SK-N-SH treated with all-trans-retinoic acid at 6 μM for 48 hours (cell line): ENCODE results near the gene ARHGAP11A.

ENCODE experiments used
- ATAC-seq: fragments of 200-7000 bp; cut with Tn5 transposase; 3 replicates; pipeline ENCODE4 v1.9.1; 2020; ENCODE audit warnings: mild to moderate bottlenecking, moderate library complexity
- ARNTL ChIP-seq: fragments of 450-650 bp; formaldehyde crosslinking; IDR thresholded peaks from 2 replicates; pipeline ENCODE4 v1.5.0; 2020; ENCODE audit warnings: low read depth, mild to moderate bottlenecking, moderate library complexity, borderline replicate concordance
- BACH2 ChIP-seq: fragments of 250-450 bp; sonication (Bioruptor Pico); IDR thresholded peaks from 2 replicates; pipeline ENCODE4 v1.9.0; 2021; ENCODE audit warnings: mild to moderate bottlenecking, borderline replicate concordance
- CREB5 ChIP-seq: fragments of 250-450 bp; sonication (Bioruptor Pico); IDR thresholded peaks from 2 replicates; pipeline ENCODE4 v1.5.1; 2020; ENCODE audit warnings: low read depth, mild to moderate bottlenecking, moderate library complexity
- CSRNP3 ChIP-seq: fragments of 250-450 bp; sonication (Bioruptor Pico); IDR thresholded peaks from 2 replicates; pipeline ENCODE4 v1.5.1; 2021; ENCODE audit warnings: mild to moderate bottlenecking, moderate library complexity
- GLIS3 ChIP-seq: fragments of 250-450 bp; sonication (Bioruptor Pico); IDR thresholded peaks from 2 replicates; pipeline ENCODE4 v1.5.0; 2020; ENCODE audit warnings: mild to moderate bottlenecking, moderate library complexity
- ISL1 ChIP-seq: fragments of 250-450 bp; sonication (Bioruptor Pico); IDR thresholded peaks from 2 replicates; pipeline ENCODE4 v2.1.2; 2022; ENCODE audit warnings: mild to moderate bottlenecking, moderate library complexity
- OSR1 ChIP-seq: fragments of 250-450 bp; sonication (Bioruptor Pico); IDR thresholded peaks from 2 replicates; pipeline ENCODE4 v1.8.0; 2022; ENCODE audit warnings: moderate library complexity, mild to moderate bottlenecking, inconsistent platforms
- PPARA ChIP-seq: fragments of 250-450 bp; sonication (Bioruptor Pico); IDR thresholded peaks from 2 replicates; pipeline ENCODE4 v1.5.0; 2020; ENCODE audit warnings: mild to moderate bottlenecking, borderline replicate concordance
- RARB ChIP-seq: fragments of 250-450 bp; sonication (Bioruptor Pico); IDR thresholded peaks from 2 replicates; pipeline ENCODE4 v1.8.0; 2021; ENCODE audit warnings: mild to moderate bottlenecking, moderate library complexity
- SNAI2 ChIP-seq: fragments of 250-450 bp; sonication (Bioruptor Pico); IDR thresholded peaks from 2 replicates; pipeline ENCODE4 v1.5.0; 2020; ENCODE audit warnings: mild to moderate bottlenecking, moderate library complexity
- TCF4 ChIP-seq: fragments of 250-450 bp; sonication (Bioruptor Pico); IDR thresholded peaks from 2 replicates; pipeline ENCODE4 v1.8.0; 2021; ENCODE audit warnings: mild to moderate bottlenecking, moderate library complexity, borderline replicate concordance
- TOX ChIP-seq: fragments of 250-450 bp; sonication (Bioruptor Pico); IDR thresholded peaks from 2 replicates; pipeline ENCODE4 v1.8.0; 2021; ENCODE audit warnings: mild to moderate bottlenecking, moderate library complexity, borderline replicate concordance
- ZFP3 ChIP-seq: fragments of 250-450 bp; sonication (Bioruptor Pico); IDR thresholded peaks from 2 replicates; pipeline ENCODE4 v1.5.0; 2020; ENCODE audit warnings: mild to moderate bottlenecking, moderate library complexity
- ZNF565 ChIP-seq: fragments of 450-650 bp; formaldehyde crosslinking; conservative IDR thresholded peaks from 2 replicates; pipeline ENCODE4 v1.5.0; 2020; ENCODE audit warnings: low read depth, mild to moderate bottlenecking, moderate library complexity
- ZNF70 ChIP-seq: fragments of 450-650 bp; formaldehyde crosslinking; IDR thresholded peaks from 2 replicates; pipeline ENCODE4 v1.5.0; 2020; ENCODE audit warnings: mild to moderate bottlenecking, moderate library complexity
- ZNF8 ChIP-seq: fragments of 450-650 bp; formaldehyde crosslinking; IDR thresholded peaks from 2 replicates; pipeline ENCODE4 v1.5.0; 2020; ENCODE audit warnings: mild to moderate bottlenecking, moderate library complexity
- TF ChIP-seq, protein P1 (sequence below): fragments of 250-450 bp; sonication (Bioruptor Pico); IDR thresholded peaks from 2 replicates; pipeline ENCODE4 v1.8.0; 2020; ENCODE audit warnings: mild to moderate bottlenecking, moderate library complexity, borderline replicate concordance
- TF ChIP-seq, protein P2 (sequence below): fragments of 250-450 bp; sonication (Bioruptor Pico); IDR thresholded peaks from 2 replicates; pipeline ENCODE4 v1.5.0; 2020; ENCODE audit warnings: mild to moderate bottlenecking, moderate library complexity
- TF ChIP-seq, protein P3 (sequence below): fragments of 250-450 bp; sonication (Bioruptor Pico); IDR thresholded peaks from 2 replicates; pipeline ENCODE4 v1.8.0; 2021; ENCODE audit warnings: low read depth, mild to moderate bottlenecking, moderate library complexity, borderline replicate concordance

The ARHGAP11A gene

DNA sequence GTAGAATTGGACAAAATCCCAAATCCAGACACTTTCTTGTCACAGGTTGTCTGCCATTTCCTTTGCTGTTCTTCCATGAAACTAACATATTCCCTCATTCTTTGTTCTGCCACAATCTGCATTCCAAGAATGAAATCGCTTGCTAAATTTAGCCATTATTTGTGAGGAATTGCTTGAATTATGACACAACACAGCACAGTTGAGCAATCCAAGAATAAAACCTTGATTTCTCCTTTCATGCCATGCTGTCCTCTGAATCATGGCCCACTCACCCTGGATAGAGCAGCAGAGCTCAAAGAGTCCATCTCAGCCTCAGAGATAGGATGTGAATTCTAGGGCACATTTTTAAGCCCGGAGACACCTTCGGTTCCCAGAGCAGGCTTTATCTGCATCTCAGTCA lies 67.3 kb downstream of the ARHGAP11A start:
- peak; percentile 74 for ATAC-seq
- TF ChIP-seq ZFP3 (CRISPR knock-in tag) (0 out of 2 replicates have a peak, but pooled peaks have one; percentile 12), OSR1 (CRISPR knock-in tag) (no peak), PPARA (CRISPR knock-in tag) (no peak), ZNF8 (CRISPR knock-in tag) (no peak), ISL1 (CRISPR knock-in tag) (peak; percentile 31; the same call in 1 of the 2 replicates), SNAI2 (CRISPR knock-in tag) (no peak), ZNF565 (CRISPR knock-in tag) (no peak)
- TF ChIP-seq, protein P1, sequence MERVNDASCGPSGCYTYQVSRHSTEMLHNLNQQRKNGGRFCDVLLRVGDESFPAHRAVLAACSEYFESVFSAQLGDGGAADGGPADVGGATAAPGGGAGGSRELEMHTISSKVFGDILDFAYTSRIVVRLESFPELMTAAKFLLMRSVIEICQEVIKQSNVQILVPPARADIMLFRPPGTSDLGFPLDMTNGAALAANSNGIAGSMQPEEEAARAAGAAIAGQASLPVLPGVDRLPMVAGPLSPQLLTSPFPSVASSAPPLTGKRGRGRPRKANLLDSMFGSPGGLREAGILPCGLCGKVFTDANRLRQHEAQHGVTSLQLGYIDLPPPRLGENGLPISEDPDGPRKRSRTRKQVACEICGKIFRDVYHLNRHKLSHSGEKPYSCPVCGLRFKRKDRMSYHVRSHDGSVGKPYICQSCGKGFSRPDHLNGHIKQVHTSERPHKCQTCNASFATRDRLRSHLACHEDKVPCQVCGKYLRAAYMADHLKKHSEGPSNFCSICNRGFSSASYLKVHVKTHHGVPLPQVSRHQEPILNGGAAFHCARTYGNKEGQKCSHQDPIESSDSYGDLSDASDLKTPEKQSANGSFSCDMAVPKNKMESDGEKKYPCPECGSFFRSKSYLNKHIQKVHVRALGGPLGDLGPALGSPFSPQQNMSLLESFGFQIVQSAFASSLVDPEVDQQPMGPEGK (CRISPR knock-in tag): no peak

- peak; percentile 18; the same call in 2 of the 3 replicates for ATAC-seq
- TF ChIP-seq ARNTL (CRISPR knock-in tag): no peak
- TF ChIP-seq TCF4 (CRISPR knock-in tag): no peak
- no peak for TF ChIP-seq CREB5 (CRISPR knock-in tag)
- TF ChIP-seq ISL1 (CRISPR knock-in tag): no peak
- TF ChIP-seq OSR1 (CRISPR knock-in tag): no peak
- TF ChIP-seq, protein P2, sequence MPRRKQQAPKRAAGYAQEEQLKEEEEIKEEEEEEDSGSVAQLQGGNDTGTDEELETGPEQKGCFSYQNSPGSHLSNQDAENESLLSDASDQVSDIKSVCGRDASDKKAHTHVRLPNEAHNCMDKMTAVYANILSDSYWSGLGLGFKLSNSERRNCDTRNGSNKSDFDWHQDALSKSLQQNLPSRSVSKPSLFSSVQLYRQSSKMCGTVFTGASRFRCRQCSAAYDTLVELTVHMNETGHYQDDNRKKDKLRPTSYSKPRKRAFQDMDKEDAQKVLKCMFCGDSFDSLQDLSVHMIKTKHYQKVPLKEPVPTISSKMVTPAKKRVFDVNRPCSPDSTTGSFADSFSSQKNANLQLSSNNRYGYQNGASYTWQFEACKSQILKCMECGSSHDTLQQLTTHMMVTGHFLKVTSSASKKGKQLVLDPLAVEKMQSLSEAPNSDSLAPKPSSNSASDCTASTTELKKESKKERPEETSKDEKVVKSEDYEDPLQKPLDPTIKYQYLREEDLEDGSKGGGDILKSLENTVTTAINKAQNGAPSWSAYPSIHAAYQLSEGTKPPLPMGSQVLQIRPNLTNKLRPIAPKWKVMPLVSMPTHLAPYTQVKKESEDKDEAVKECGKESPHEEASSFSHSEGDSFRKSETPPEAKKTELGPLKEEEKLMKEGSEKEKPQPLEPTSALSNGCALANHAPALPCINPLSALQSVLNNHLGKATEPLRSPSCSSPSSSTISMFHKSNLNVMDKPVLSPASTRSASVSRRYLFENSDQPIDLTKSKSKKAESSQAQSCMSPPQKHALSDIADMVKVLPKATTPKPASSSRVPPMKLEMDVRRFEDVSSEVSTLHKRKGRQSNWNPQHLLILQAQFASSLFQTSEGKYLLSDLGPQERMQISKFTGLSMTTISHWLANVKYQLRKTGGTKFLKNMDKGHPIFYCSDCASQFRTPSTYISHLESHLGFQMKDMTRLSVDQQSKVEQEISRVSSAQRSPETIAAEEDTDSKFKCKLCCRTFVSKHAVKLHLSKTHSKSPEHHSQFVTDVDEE (CRISPR knock-in tag): no peak
- no peak for TF ChIP-seq SNAI2 (CRISPR knock-in tag)
- no peak for TF ChIP-seq TOX (CRISPR knock-in tag)
- no peak for TF ChIP-seq GLIS3
- no peak for TF ChIP-seq ZNF8 (CRISPR knock-in tag)
- TF ChIP-seq CSRNP3 (CRISPR knock-in tag): no peak
- TF ChIP-seq ZFP3 (CRISPR knock-in tag): no peak
- TF ChIP-seq, protein P1 (CRISPR knock-in tag): no peak
- TF ChIP-seq BACH2: no peak
- TF ChIP-seq, protein P3, sequence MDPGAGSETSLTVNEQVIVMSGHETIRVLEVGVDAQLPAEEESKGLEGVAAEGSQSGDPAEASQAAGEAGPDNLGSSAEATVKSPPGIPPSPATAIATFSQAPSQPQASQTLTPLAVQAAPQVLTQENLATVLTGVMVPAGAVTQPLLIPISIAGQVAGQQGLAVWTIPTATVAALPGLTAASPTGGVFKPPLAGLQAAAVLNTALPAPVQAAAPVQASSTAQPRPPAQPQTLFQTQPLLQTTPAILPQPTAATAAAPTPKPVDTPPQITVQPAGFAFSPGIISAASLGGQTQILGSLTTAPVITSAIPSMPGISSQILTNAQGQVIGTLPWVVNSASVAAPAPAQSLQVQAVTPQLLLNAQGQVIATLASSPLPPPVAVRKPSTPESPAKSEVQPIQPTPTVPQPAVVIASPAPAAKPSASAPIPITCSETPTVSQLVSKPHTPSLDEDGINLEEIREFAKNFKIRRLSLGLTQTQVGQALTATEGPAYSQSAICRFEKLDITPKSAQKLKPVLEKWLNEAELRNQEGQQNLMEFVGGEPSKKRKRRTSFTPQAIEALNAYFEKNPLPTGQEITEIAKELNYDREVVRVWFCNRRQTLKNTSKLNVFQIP (CRISPR knock-in tag): no peak
- no peak for TF ChIP-seq ZNF70 (CRISPR knock-in tag)
- no peak for TF ChIP-seq ZNF565 (CRISPR knock-in tag)
- TF ChIP-seq RARB: no peak
Measured at GRCh38 chr15:32682977-32683630, 67.8 kb downstream of the ARHGAP11A start.
